HepG2 (cell line): Measurements from ENCODE around the gene EFCAB13. TPM values are rescaled to one million over a fixed set of nuclear protein-coding genes. Genes with fewer than 3 reads are reported as not detected.
"Not testable (repeated sequence)": the region's sequence is repeated elsewhere in the genome, so short reads cannot be mapped to it uniquely, and the experiment has no call there.

Experiments
- ATAC-seq: fragments of 200-7000 bp; cut with Tn5 transposase; 3 replicates; pipeline ENCODE4 v1.9.1; 2020; ENCODE audit warnings: mild to moderate bottlenecking, moderate library complexity
- BruUV-seq: library from RNA; stranded (reverse); fragments of 400-500 nt; replicated peaks from 2 replicates; lab custom pipeline; 2021; lab: Mats Ljungman, UMichigan
- CTCF ChIA-PET: fragments of 300-600 bp; formaldehyde crosslinking; extraction: SDS; loops from one replicate; lab custom pipeline; 2021; ENCODE audit warnings: low total read pairs, inconsistent platforms, low intra/inter-chr PET ratio; lab: Yijun Ruan, JAX
- POLR2A ChIA-PET: fragments of 350-600 bp; sonication (Branson Sonifier 250); formaldehyde crosslinking; loops from one replicate; lab custom pipeline; 2020; ENCODE audit warnings: antibody characterized with exemption, inconsistent platforms; lab: Yijun Ruan, JAX
- DNase-seq: peaks from one replicate; pipeline ENCODE4 v3.0.0-alpha.2; 2015; ENCODE audit warnings: low spot score
- FAIRE-seq: peaks from 3 replicates; lab custom pipeline; 2011; peaks lifted over from hg19 to GRCh38; lab: Jason Lieb, UNC
- H2AFZ ChIP-seq: one replicate; pipeline ENCODE4 v1.6.1; 2011; ENCODE audit warnings: low read length, inconsistent platforms
- H3K27ac ChIP-seq: fragments of 300-600 bp; 3 replicates; pipeline ENCODE4 v1.8.0; 2011; ENCODE audit warnings: mixed run types, mild to moderate bottlenecking, mixed read lengths, low read length, inconsistent platforms; ENCODE audit not compliant: insufficient read depth; ENCODE audit errors: extremely low read length
- H3K27me3 ChIP-seq, 2 experiments: fragments of 200-600 bp in 1 of 2; 2 replicates in 1 of 2; 3 replicates in 1 of 2; pipeline versions ENCODE4 v1.6.0 to v1.8.0; 2011; ENCODE audit warnings: low read length in 2 of 2, mild to moderate bottlenecking in 2 of 2, moderate library complexity in 2 of 2, inconsistent platforms in 1 of 2; ENCODE audit not compliant: insufficient read depth in 2 of 2, control insufficient read depth in 1 of 2
- H3K36me3 ChIP-seq, 2 experiments: fragments of 200-600 bp in 1 of 2; replicated peaks in 1 of 2; 2 replicates in 1 of 2; 3 replicates in 1 of 2; pipeline versions ENCODE4 v1.5.1 to v1.8.0; 2011; ENCODE audit warnings: low read length in 2 of 2, inconsistent platforms in 1 of 2; ENCODE audit not compliant: insufficient read depth in 2 of 2, control insufficient read depth in 1 of 2
- H3K4me1 ChIP-seq: 2 replicates; pipeline ENCODE4 v1.5.1; 2012; ENCODE audit warnings: low read length, inconsistent platforms; ENCODE audit not compliant: insufficient read depth
- H3K4me2 ChIP-seq: 2 replicates; pipeline ENCODE4 v1.6.0; 2011; ENCODE audit warnings: low read depth, low read length, inconsistent platforms
- H3K4me3 ChIP-seq, 3 experiments: fragments of 200-600 bp in 1 of 3; sonication (generic), shearing (Covaris generic) in 1 of 3; replicated peaks in 1 of 3; 2 replicates each; pipeline ENCODE4 v1.5.1; 2011 to 2016; ENCODE audit warnings: low read length in 3 of 3, inconsistent platforms in 2 of 3, low read depth in 2 of 3, mild to moderate bottlenecking in 2 of 3, control low read depth in 1 of 3, mixed read lengths in 1 of 3; ENCODE audit not compliant: insufficient read depth in 1 of 3
- H3K79me2 ChIP-seq: one replicate; pipeline ENCODE4 v1.6.1; 2011; ENCODE audit warnings: low read length, inconsistent platforms; ENCODE audit not compliant: insufficient read depth
- H3K9ac ChIP-seq: 2 replicates; pipeline ENCODE4 v1.6.0; 2011; ENCODE audit warnings: mild to moderate bottlenecking, low read depth, low read length, inconsistent platforms; ENCODE audit not compliant: insufficient read depth
- H3K9me3 ChIP-seq: 2 replicates; pipeline ENCODE4 v1.5.1; 2012; ENCODE audit warnings: mild to moderate bottlenecking, low read length
- H4K20me1 ChIP-seq: 2 replicates; pipeline ENCODE4 v1.6.0; 2011; ENCODE audit warnings: inconsistent platforms, mild to moderate bottlenecking, low read length, moderate library complexity; ENCODE audit not compliant: insufficient read depth
- CEBPB ChIP-seq: IDR thresholded peaks from 2 replicates; pipeline ENCODE4 v1.6.1; 2011; ENCODE audit warnings: low read depth, low read length, improper control_type of control experiment, borderline replicate concordance
- CEBPG ChIP-seq: IDR thresholded peaks from 2 replicates; pipeline ENCODE4 v1.6.1; 2016
- FOXP1 ChIP-seq, 2 experiments: fragments of 450-650 bp in 1 of 2; IDR thresholded peaks; 2 replicates each; pipeline ENCODE4 v1.6.1; 2017 to 2018; ENCODE audit warnings: antibody characterized with exemption in 1 of 2
- HNF4A ChIP-seq: sonication (generic); formaldehyde crosslinking; IDR thresholded peaks from 2 replicates; pipeline ENCODE4 v1.4.0; 2020; ENCODE audit warnings: missing genetic modification reagents
- RBFOX2 ChIP-seq: fragments of 200-400 bp; formaldehyde crosslinking; IDR thresholded peaks from 2 replicates; pipeline ENCODE4 v1.6.1; 2017; ENCODE audit warnings: low read depth, mild to moderate bottlenecking, low read length
- SOX6 ChIP-seq, 2 experiments: fragments of 450-650 bp in 1 of 2; sonication (generic) in 1 of 2; formaldehyde crosslinking in 1 of 2; IDR thresholded peaks; 2 replicates each; pipeline versions ENCODE4 v1.4.0 to v1.6.1; 2017 to 2020; ENCODE audit warnings: antibody characterized with exemption in 1 of 2, mild to moderate bottlenecking in 1 of 2, missing genetic modification reagents in 1 of 2
- SP4 ChIP-seq: sonication (generic); formaldehyde crosslinking; IDR thresholded peaks from 2 replicates; pipeline ENCODE4 v1.8.1; 2023; ENCODE audit warnings: mild to moderate bottlenecking, missing genetic modification reagents
- ZMYM3 ChIP-seq: sonication (generic); formaldehyde crosslinking; IDR thresholded peaks from 2 replicates; pipeline ENCODE4 v1.5.1; 2020; ENCODE audit warnings: mild to moderate bottlenecking, missing genetic modification reagents
- ZNF121 ChIP-seq: sonication (generic); formaldehyde crosslinking; IDR thresholded peaks from 2 replicates; pipeline ENCODE4 v1.5.0; 2020; ENCODE audit warnings: mild to moderate bottlenecking, missing genetic modification reagents
- ZNF3 ChIP-seq: IDR thresholded peaks from 2 replicates; pipeline ENCODE4 v1.7.0; 2017; ENCODE audit warnings: inconsistent platforms
- WGBS: methylation state at CpG from one replicate; pipeline ENCODE4 v1.1.6; 2017; ENCODE audit warnings: low lambda C conversion rate; 5-methylcytosine and 5-hydroxymethylcytosine counted together
- in situ Hi-C: cut with HindIII; loops from 2 replicates; pipeline ENCODE4 v1.10.0; 2017; ENCODE audit warnings: low pct_unique_long_range_greater_than_20kb; ENCODE audit not compliant: extremely low pct_ligation_motif_present
- intact Hi-C: fragments of 100-400 bp; cut with micrococcal nuclease; formaldehyde crosslinking; loops from one replicate; pipeline ENCODE4 v1.10.0; 2022; ENCODE audit not compliant: unreplicated experiment
- polyA plus RNA-seq, 8 experiments: library from polyadenylated mRNA; depleted of rRNA in 3 of 8; stranded (reverse) in 7 of 8; unstranded in 1 of 8; fragments of >200 nt; fragmentation: Illumina TruSeq in 4 of 8; extraction: Trizol in 4 of 8; gene quantifications; 2 replicates each; pipeline versions ENCODE4 v1.2.1 to v1.2.3, GENCODE V29; 2011 to 2016; ENCODE audit warnings: low read depth in 4 of 8, missing spikeins in 1 of 8, mixed read lengths in 1 of 8; ENCODE audit not compliant: insufficient read depth in 1 of 8
- total RNA-seq, 5 experiments: library from RNA; depleted of rRNA; stranded (reverse); fragments of >200 nt; fragmentation: Illumina TruSeq; extraction: Trizol; gene quantifications; 2 replicates each; pipeline ENCODE4 v1.2.3, GENCODE V29; 2016; ENCODE audit warnings: low read depth in 1 of 5
- TF ChIP-seq, protein P1 (sequence below): sonication (generic); formaldehyde crosslinking; conservative IDR thresholded peaks from 2 replicates; pipeline ENCODE4 v1.4.0; 2020; ENCODE audit warnings: missing genetic modification reagents
- TF ChIP-seq, protein P2 (sequence below): sonication (generic); formaldehyde crosslinking; IDR thresholded peaks from 2 replicates; pipeline ENCODE4 v1.4.0; 2020; ENCODE audit warnings: missing genetic modification reagents
- TF ChIP-seq, protein P3 (sequence below): sonication (generic); formaldehyde crosslinking; IDR thresholded peaks from 2 replicates; pipeline ENCODE4 v1.9.0; 2022; ENCODE audit warnings: missing genetic modification reagents, mild to moderate bottlenecking, borderline replicate concordance
- TF ChIP-seq, protein P4 (sequence below): sonication (generic); formaldehyde crosslinking; IDR thresholded peaks from 2 replicates; pipeline ENCODE4 v1.4.0; 2020; ENCODE audit warnings: missing genetic modification reagents, mild to moderate bottlenecking, borderline replicate concordance

Gene EFCAB13
- total and polyA plus RNA-seq, 2 of the 13 experiments (the other 11 are each of a cell fraction or from before 2014, with no cell fraction given), result 0.22 to 0.71 TPM

DNA sequence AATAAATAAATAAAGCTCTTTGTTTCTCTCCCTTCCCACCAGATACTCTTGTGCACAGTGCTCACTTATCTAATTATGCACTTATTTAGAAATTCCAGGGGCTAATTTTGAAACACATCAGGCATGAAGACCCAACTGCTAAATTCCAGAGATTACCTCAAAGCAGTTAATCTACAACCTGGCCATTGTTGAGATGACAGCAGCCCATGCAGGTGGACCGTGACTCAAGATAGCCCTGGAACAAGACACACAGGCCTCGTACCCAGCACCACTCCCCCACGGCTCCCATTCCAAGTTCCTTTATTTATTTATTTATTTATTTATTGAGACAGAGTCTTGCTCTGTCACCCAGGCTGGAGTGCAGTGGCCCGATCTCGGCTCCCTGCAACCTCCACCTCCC lies 147.1 kb downstream of the EFCAB13 start (continued):
- TF ChIP-seq, protein P1, sequence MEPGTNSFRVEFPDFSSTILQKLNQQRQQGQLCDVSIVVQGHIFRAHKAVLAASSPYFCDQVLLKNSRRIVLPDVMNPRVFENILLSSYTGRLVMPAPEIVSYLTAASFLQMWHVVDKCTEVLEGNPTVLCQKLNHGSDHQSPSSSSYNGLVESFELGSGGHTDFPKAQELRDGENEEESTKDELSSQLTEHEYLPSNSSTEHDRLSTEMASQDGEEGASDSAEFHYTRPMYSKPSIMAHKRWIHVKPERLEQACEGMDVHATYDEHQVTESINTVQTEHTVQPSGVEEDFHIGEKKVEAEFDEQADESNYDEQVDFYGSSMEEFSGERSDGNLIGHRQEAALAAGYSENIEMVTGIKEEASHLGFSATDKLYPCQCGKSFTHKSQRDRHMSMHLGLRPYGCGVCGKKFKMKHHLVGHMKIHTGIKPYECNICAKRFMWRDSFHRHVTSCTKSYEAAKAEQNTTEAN, result no peak
- TF ChIP-seq, all 625 proteins: peak for 0

DNA sequence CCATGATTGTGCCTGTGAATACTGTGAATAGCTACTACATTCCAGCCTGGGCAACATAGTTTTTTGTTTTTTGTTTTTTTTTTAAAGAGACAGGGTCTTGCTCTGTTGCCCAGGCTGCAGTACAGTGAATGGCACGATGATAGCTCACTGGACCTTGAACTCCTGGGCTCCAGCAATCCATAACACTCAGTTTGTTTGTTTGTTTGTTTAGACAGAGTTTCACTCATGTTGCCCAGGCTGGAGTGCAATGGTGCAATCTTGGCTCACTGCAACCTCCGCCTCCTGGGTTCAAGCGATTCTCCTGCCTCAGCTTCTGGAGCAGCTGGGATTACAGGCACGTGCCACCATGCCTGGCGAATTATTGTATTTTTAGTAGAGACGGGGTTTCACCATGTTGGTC lies 148.3 kb downstream of the EFCAB13 start:
- peaks cover 13% of the 10 kb centered on the region for H3K4me1 ChIP-seq
- CTCF ChIA-PET; H3K79me2 ChIP-seq; H2AFZ ChIP-seq; POLR2A ChIA-PET; intact Hi-C loops; H3K9ac ChIP-seq; H3K4me3 ChIP-seq; H3K9me3 ChIP-seq; BruUV-seq; H3K4me2 ChIP-seq; H3K27ac ChIP-seq; TF ChIP-seq SOX6 (IDR thresholded peaks at IDR 0.05): not testable (repeated sequence)
- WGBS, result 83% methylated on average over 6 of the region's 6 CpGs
- peak; percentile 77 for ATAC-seq
- peak; percentile 59 for TF ChIP-seq HNF4A (CRISPR knock-in tag)
- peak; percentile 51; the same call in 1 of the 2 replicates for TF ChIP-seq SP4 (CRISPR knock-in tag)
- TF ChIP-seq ZNF121, result peak; percentile 98
- TF ChIP-seq RBFOX2, result 0 out of 2 replicates have a peak, but pooled peaks have one; percentile 29
- TF ChIP-seq CEBPB, result peak; percentile 31; the same call in 1 of the 2 replicates
- TF ChIP-seq, protein P2, sequence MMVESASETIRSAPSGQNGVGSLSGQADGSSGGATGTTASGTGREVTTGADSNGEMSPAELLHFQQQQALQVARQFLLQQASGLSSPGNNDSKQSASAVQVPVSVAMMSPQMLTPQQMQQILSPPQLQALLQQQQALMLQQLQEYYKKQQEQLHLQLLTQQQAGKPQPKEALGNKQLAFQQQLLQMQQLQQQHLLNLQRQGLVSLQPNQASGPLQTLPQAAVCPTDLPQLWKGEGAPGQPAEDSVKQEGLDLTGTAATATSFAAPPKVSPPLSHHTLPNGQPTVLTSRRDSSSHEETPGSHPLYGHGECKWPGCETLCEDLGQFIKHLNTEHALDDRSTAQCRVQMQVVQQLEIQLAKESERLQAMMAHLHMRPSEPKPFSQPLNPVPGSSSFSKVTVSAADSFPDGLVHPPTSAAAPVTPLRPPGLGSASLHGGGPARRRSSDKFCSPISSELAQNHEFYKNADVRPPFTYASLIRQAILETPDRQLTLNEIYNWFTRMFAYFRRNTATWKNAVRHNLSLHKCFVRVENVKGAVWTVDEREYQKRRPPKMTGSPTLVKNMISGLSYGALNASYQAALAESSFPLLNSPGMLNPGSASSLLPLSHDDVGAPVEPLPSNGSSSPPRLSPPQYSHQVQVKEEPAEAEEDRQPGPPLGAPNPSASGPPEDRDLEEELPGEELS, result peak; percentile 82
- TF ChIP-seq SOX6 (CRISPR knock-in tag; IDR thresholded peaks at IDR 0.05), result 0 out of 2 replicates have a peak, but pooled peaks have one; percentile 19
- TF ChIP-seq, protein P3, sequence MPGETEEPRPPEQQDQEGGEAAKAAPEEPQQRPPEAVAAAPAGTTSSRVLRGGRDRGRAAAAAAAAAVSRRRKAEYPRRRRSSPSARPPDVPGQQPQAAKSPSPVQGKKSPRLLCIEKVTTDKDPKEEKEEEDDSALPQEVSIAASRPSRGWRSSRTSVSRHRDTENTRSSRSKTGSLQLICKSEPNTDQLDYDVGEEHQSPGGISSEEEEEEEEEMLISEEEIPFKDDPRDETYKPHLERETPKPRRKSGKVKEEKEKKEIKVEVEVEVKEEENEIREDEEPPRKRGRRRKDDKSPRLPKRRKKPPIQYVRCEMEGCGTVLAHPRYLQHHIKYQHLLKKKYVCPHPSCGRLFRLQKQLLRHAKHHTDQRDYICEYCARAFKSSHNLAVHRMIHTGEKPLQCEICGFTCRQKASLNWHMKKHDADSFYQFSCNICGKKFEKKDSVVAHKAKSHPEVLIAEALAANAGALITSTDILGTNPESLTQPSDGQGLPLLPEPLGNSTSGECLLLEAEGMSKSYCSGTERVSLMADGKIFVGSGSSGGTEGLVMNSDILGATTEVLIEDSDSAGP (CRISPR knock-in tag), result 0 out of 2 replicates have a peak, but pooled peaks have one; percentile 22
- TF ChIP-seq ZNF3 (CRISPR knock-in tag), result peak; percentile 59; the same call in 1 of the 2 replicates
- TF ChIP-seq ZMYM3 (CRISPR knock-in tag), result peak; percentile 39; the same call in 1 of the 2 replicates
- 0 out of 2 replicates have a peak, but pooled peaks have one; percentile 9 for TF ChIP-seq CEBPG
- TF ChIP-seq, protein P4, sequence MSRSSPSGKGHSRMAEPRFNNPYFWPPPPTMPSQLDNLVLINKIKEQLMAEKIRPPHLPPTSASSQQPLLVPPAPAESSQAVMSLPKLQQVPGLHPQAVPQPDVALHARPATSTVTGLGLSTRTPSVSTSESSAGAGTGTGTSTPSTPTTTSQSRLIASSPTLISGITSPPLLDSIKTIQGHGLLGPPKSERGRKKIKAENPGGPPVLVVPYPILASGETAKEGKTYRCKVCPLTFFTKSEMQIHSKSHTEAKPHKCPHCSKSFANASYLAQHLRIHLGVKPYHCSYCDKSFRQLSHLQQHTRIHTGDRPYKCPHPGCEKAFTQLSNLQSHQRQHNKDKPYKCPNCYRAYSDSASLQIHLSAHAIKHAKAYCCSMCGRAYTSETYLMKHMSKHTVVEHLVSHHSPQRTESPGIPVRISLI, result 0 out of 2 replicates have a peak, but pooled peaks have one; percentile 30
- TF ChIP-seq FOXP1 (IDR thresholded peaks at IDR 0.05), result peak; percentile 85
- TF ChIP-seq FOXP1 (CRISPR knock-in tag; IDR thresholded peaks at IDR 0.05), result peak; percentile 86
- TF ChIP-seq, all 625 proteins: peak for 13; not testable (repeated sequence) for 612
- H3K27me3 ChIP-seq, FAIRE-seq, H4K20me1 ChIP-seq, in situ Hi-C loops: not testable (repeated sequence)
- H3K36me3 ChIP-seq, result peaks cover 6 to 22% of the 10 kb centered on the region in 2 experiments; a peak in 4 of 5 replicates
- DNase-seq, result peak; percentile 34
